ENCODE measurements around the gene GRB10.

GRB10 gene

GRCh38 chr7:50645186-50645585 is 137.5 kb downstream of the GRB10 start:
- DNase-seq (ENCODE audit: low spot score) = no peak
- in situ Hi-C loops (cut with MboI; ENCODE audit: low pct_unique_long_range_greater_than_20kb, low sequenced_read_pairs, unreplicated experiment) = no loop called here
- no peak for TF ChIP-seq CTCF (IDR thresholded peaks at IDR 0.05; ENCODE audit: extremely low read depth, insufficient read depth, missing control alignments)

GRCh38 chr7:50644586-50644985 is 138.1 kb downstream of the GRB10 start:
- no peak for DNase-seq (ENCODE audit: low spot score)
- TF ChIP-seq CTCF (IDR thresholded peaks at IDR 0.05; ENCODE audit: extremely low read depth, insufficient read depth, missing control alignments) = no peak
- in situ Hi-C loops (cut with MboI; ENCODE audit: low pct_unique_long_range_greater_than_20kb, low sequenced_read_pairs, unreplicated experiment) = no loop called here

GRCh38 chr7:50644114-50644513 is 138.6 kb downstream of the GRB10 start:
- in situ Hi-C loops (cut with MboI; ENCODE audit: low pct_unique_long_range_greater_than_20kb, low sequenced_read_pairs, unreplicated experiment) = no loop called here
- TF ChIP-seq CTCF (IDR thresholded peaks at IDR 0.05; ENCODE audit: extremely low read depth, insufficient read depth, missing control alignments) = no peak
- no peak for DNase-seq (ENCODE audit: low spot score)

DNA sequence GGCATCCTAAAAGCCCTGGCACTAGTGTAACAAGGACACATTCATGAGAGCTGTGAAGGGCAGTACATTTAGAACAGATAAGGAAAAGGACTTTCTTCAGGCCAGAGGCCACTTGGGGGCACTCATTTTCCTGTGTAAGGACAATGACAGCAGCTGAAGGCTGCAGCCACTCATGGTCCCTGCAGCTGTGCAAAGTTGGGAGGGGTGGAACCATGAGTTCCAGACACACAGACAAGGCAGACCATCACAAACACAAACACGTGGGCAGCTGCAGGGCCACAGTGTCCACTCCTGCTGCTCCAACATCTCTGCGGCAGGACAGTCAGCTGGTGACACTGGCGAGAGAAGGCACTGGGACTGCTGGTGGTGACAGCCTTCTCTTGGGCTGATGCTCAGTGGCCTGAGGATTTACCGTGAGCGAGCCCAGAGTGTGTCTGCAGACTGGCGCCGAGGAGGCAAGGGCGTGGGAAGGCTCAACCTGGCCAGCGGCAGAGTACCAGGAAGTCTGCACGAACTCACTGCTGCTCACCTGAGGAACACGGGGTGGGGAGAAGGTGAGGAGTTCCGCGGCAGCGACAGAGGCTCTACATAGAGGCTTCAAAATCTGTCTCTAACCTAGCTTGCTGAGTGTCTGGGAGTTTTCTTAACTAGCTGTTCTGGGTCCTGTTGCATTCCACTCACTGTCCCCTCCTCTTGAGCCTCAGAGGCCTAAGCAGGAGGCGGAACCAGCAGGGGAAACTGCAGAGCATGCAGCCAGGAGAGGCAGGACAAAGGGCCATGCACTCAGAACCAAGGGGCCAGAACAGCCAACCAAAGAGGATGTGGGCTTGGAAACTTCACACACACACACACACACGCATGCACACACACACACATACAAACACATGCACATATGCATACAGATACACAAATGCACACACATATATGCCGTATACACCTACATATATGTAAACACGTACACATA is 141.0 kb downstream of the GRB10 start:
- in situ Hi-C loops (cut with MboI; ENCODE audit: low pct_unique_long_range_greater_than_20kb, low sequenced_read_pairs, unreplicated experiment) = no loop called here
- peak; percentile 7 for TF ChIP-seq CTCF (IDR thresholded peaks at IDR 0.05; ENCODE audit: extremely low read depth, insufficient read depth, missing control alignments)
- DNase-seq (ENCODE audit: low spot score) = no peak

DNA sequence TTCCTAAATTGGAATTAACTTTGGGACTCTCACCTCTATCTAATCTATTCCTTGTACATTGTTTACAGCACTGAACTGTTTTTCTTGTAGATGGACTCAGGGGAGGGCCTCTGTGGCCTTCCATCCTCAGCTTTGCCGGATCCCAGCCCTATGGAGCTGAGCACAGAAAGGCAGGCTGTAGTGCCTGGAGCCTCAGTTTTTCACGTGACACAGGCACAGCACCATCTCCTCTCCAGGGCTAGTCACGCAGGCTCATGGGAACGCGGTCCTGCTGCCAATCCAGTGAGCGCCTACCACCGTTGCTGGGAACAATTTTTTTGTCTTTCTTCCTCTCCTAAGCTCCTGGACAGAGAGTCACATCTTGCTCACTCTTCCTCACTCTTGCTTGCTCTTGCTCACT is 141.9 kb downstream of the GRB10 start:
- TF ChIP-seq CTCF (IDR thresholded peaks at IDR 0.05; ENCODE audit: extremely low read depth, insufficient read depth, missing control alignments) = no peak
- in situ Hi-C loops (cut with MboI; ENCODE audit: low pct_unique_long_range_greater_than_20kb, low sequenced_read_pairs, unreplicated experiment) = no loop called here
- no peak for DNase-seq (ENCODE audit: low spot score)

- DNase-seq (ENCODE audit: low spot score) = no peak
- in situ Hi-C loops (cut with MboI; ENCODE audit: low pct_unique_long_range_greater_than_20kb, low sequenced_read_pairs, unreplicated experiment) = no loop called here
- no peak for TF ChIP-seq CTCF (IDR thresholded peaks at IDR 0.05; ENCODE audit: extremely low read depth, insufficient read depth, missing control alignments)
Observed at GRCh38 chr7:50640256-50640655, 142.4 kb downstream of the GRB10 start.
